Fibroblast of lung (primary cell): ENCODE data around the gene CLIC5. TPM values are rescaled to one million over a fixed set of nuclear protein-coding genes. Genes with fewer than 3 reads are reported as not detected.

ENCODE experiments used
- DNase-seq, 2 donors: peaks; one replicate each; pipeline versions ENCODE4 v3.0.0 to v3.0.0-alpha.2; 2010; ENCODE audit warnings: low read depth in 2 of 2
- H2AFZ ChIP-seq: 2 replicates; pipeline ENCODE4 v1.5.1; 2012; ENCODE audit warnings: low read length, control low read depth, inconsistent platforms
- H3K27ac ChIP-seq: 2 replicates; pipeline ENCODE4 v1.5.1; 2011; ENCODE audit warnings: low read length, control low read depth; ENCODE audit not compliant: insufficient read depth
- H3K27me3 ChIP-seq: 2 replicates; pipeline ENCODE4 v1.5.1; 2011; ENCODE audit warnings: mild to moderate bottlenecking, low read length; ENCODE audit not compliant: control insufficient read depth, insufficient read depth
- H3K36me3 ChIP-seq: 2 replicates; pipeline ENCODE4 v1.5.1; 2011; ENCODE audit warnings: low read length; ENCODE audit not compliant: control insufficient read depth, insufficient read depth
- H3K4me1 ChIP-seq: 2 replicates; pipeline ENCODE4 v1.5.1; 2011; ENCODE audit warnings: low read length; ENCODE audit not compliant: control insufficient read depth, insufficient read depth; ENCODE audit errors: extremely low read depth
- H3K4me2 ChIP-seq: 2 replicates; pipeline ENCODE4 v1.5.1; 2011; ENCODE audit warnings: low read length, control low read depth; ENCODE audit not compliant: insufficient read depth; ENCODE audit errors: extremely low read depth
- H3K4me3 ChIP-seq, 4 experiments: fragments of 200-600 bp in 1 of 4; sonication (generic) in 1 of 4; replicated peaks in 1 of 4; 2 replicates each; pipeline ENCODE4 v1.5.1; 2011 to 2016; ENCODE audit warnings: low read length in 4 of 4, low read depth in 3 of 4, mild to moderate bottlenecking in 3 of 4, control low read depth in 2 of 4, inconsistent platforms in 1 of 4, mixed read lengths in 1 of 4; ENCODE audit not compliant: insufficient read depth in 1 of 4; ENCODE audit errors: control extremely low read depth in 1 of 4
- H3K79me2 ChIP-seq: 2 replicates; pipeline ENCODE4 v1.5.1; 2012; ENCODE audit warnings: mild to moderate bottlenecking, low read length, inconsistent platforms; ENCODE audit not compliant: control insufficient read depth, insufficient read depth
- H3K9ac ChIP-seq: 2 replicates; pipeline ENCODE4 v1.5.1; 2011; ENCODE audit warnings: mild to moderate bottlenecking, low read length, control low read depth; ENCODE audit not compliant: insufficient read depth
- H3K9me3 ChIP-seq: 2 replicates; pipeline ENCODE4 v1.5.1; 2012; ENCODE audit warnings: low read depth, low read length; ENCODE audit not compliant: control insufficient read depth, insufficient read depth
- H4K20me1 ChIP-seq: 2 replicates; pipeline ENCODE4 v1.5.1; 2011; ENCODE audit warnings: low read length; ENCODE audit not compliant: control insufficient read depth, insufficient read depth; ENCODE audit errors: extremely low read depth
- CTCF ChIP-seq, 2 donors: IDR thresholded peaks in 1 of 2; conservative IDR thresholded peaks in 1 of 2; 1 replicate in 1 of 2; 2 replicates in 1 of 2; pipeline ENCODE4 v1.5.1; 2011 to 2012; ENCODE audit warnings: low read length in 2 of 2, control low read depth in 1 of 2, inconsistent platforms in 1 of 2, low read depth in 1 of 2, mild to moderate bottlenecking in 1 of 2
- EZH2 ChIP-seq: IDR thresholded peaks from 2 replicates; pipeline ENCODE4 v1.5.1; 2012; ENCODE audit warnings: low read length, control low read depth, mild to moderate bottlenecking; ENCODE audit errors: missing control alignments
- polyA plus RNA-seq, 2 donors: library from polyadenylated mRNA; depleted of rRNA in 1 of 2; stranded (reverse) in 1 of 2; unstranded in 1 of 2; fragments of >200 nt; gene quantifications; 2 replicates each; pipeline ENCODE4 v1.2.1, GENCODE V29; 2011 to 2012; ENCODE audit warnings: missing spikeins in 1 of 2
- total RNA-seq: library from RNA; depleted of rRNA; stranded (reverse); fragments of >200 nt; gene quantifications from 2 replicates; pipeline ENCODE4 v1.2.1, GENCODE V29; 2014

Gene CLIC5
- total and polyA plus RNA-seq, 2 donors (not counting 1 experiment from before 2014, with no cell fraction given): 0.03 TPM; not detected in 1

DNA sequence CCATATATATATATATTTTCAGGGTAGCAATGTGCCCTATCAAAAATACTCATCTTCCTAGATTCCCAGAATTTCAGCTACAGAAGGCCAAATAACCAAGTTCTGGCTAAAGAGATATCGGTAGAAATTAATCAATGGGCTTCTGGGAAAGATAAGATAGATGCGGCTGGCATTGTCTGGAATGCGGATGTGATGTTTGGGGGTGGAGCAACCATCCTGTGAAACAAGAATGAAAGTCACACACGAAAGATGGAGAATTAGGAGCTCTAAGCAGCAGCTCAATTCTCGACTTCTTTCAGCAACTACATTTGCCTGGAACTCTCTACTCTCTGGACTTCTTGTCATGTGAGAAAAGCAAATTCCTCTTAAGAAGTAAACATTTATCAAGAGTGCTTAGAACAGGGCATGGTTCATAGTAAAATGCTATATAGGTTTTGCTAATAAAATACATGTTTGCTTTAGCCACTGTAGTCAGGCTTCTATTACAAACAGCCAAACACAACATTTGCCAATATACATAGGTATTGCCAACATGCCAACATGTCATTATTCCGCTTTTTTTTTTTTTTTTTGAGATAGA lies 90.8 kb downstream of the CLIC5 start:
- H3K4me1 ChIP-seq: peaks cover 2% of the 10 kb centered on the region
- H3K4me2 ChIP-seq: no peak overlapping the region
- H3K9ac ChIP-seq: no peak overlapping the region
- no peak overlapping the region for H3K4me3 ChIP-seq
- no peak for TF ChIP-seq EZH2
- TF ChIP-seq CTCF (conservative IDR thresholded peaks at IDR 0.05 in 1 of 2, IDR thresholded peaks at IDR 0.05 in 1 of 2; ENCODE audit: low read depth in 1 of 2, low read length in 2 of 2): no peak
- H3K79me2 ChIP-seq: no peaks in the 10 kb centered on the region
- no peak for DNase-seq
- H3K27me3 ChIP-seq: no peaks in the 10 kb centered on the region
- H2AFZ ChIP-seq: no peak overlapping the region
- H3K9me3 ChIP-seq: no peaks in the 10 kb centered on the region
- H3K36me3 ChIP-seq: no peaks in the 10 kb centered on the region
- no peaks in the 10 kb centered on the region for H4K20me1 ChIP-seq
- no peak overlapping the region for H3K27ac ChIP-seq

- DNase-seq: peak; percentile 68 to 74
- no peak for TF ChIP-seq CTCF (conservative IDR thresholded peaks at IDR 0.05 in 1 of 2, IDR thresholded peaks at IDR 0.05 in 1 of 2; ENCODE audit: low read depth in 1 of 2, low read length in 2 of 2)
- no peak for TF ChIP-seq EZH2
- H3K9ac ChIP-seq: no peak overlapping the region
- H3K4me3 ChIP-seq: no peak overlapping the region
- H3K9me3 ChIP-seq: no peaks in the 10 kb centered on the region
- H3K27ac ChIP-seq: no peak overlapping the region
- no peaks in the 10 kb centered on the region for H3K79me2 ChIP-seq
- H3K27me3 ChIP-seq: no peaks in the 10 kb centered on the region
- no peak overlapping the region for H2AFZ ChIP-seq
- peaks cover 2% of the 10 kb centered on the region for H3K4me1 ChIP-seq
- no peak overlapping the region for H3K4me2 ChIP-seq
- no peaks in the 10 kb centered on the region for H4K20me1 ChIP-seq
- H3K36me3 ChIP-seq: no peaks in the 10 kb centered on the region
These were observed 91.7 kb downstream of the CLIC5 start for GRCh38 chr6:45923831-45924391.

GRCh38 chr6:45922728-45923351 lies 92.8 kb downstream of the CLIC5 start:
- H3K36me3 ChIP-seq: no peaks in the 10 kb centered on the region
- peaks cover 2% of the 10 kb centered on the region for H3K4me1 ChIP-seq
- H3K79me2 ChIP-seq: no peaks in the 10 kb centered on the region
- peak; percentile 85 to 91 for TF ChIP-seq CTCF (conservative IDR thresholded peaks at IDR 0.05 in 1 of 2, IDR thresholded peaks at IDR 0.05 in 1 of 2; ENCODE audit: low read depth in 1 of 2, low read length in 2 of 2)
- no peak for TF ChIP-seq EZH2
- no peak overlapping the region for H3K9ac ChIP-seq
- no peak overlapping the region for H2AFZ ChIP-seq
- H4K20me1 ChIP-seq: no peaks in the 10 kb centered on the region
- H3K9me3 ChIP-seq: no peaks in the 10 kb centered on the region
- H3K27ac ChIP-seq: no peak overlapping the region
- H3K4me3 ChIP-seq: no peak overlapping the region
- H3K27me3 ChIP-seq: no peaks in the 10 kb centered on the region
- DNase-seq: peak; percentile 71 to 85
- no peak overlapping the region for H3K4me2 ChIP-seq
